HepG2 (cell line): ENCODE measurements around the gene ACAP3. TPM values are rescaled to one million over a fixed set of nuclear protein-coding genes. Genes with fewer than 3 reads are reported as not detected.

Experiments used
- ARNT ChIP-seq: fragments of 450-650 bp; IDR thresholded peaks from 2 replicates; pipeline ENCODE4 v1.6.1; 2017
- CENPX ChIP-seq: sonication (generic); formaldehyde crosslinking; IDR thresholded peaks from 2 replicates; pipeline ENCODE4 v1.9.0; 2021; ENCODE audit warnings: mild to moderate bottlenecking, missing genetic modification reagents, moderate library complexity
- FOXM1 ChIP-seq: sonication (generic); formaldehyde crosslinking; IDR thresholded peaks from 2 replicates; pipeline ENCODE4 v1.5.0; 2020; ENCODE audit warnings: missing genetic modification reagents
- IKZF1 ChIP-seq: fragments of 450-650 bp; IDR thresholded peaks from 2 replicates; pipeline ENCODE4 v1.7.1; 2016
- KDM5A ChIP-seq: fragments of 200-600 bp; sonication (generic); IDR thresholded peaks from 2 replicates; pipeline ENCODE4 v1.7.0; 2018; ENCODE audit warnings: antibody characterized with exemption, mild to moderate bottlenecking, low read length, borderline replicate concordance
- KLF15 ChIP-seq: sonication (generic); formaldehyde crosslinking; IDR thresholded peaks from 2 replicates; pipeline ENCODE4 v1.8.1; 2023; ENCODE audit warnings: borderline replicate concordance, mild to moderate bottlenecking, inconsistent platforms, missing genetic modification reagents, mixed read lengths
- MBNL3 ChIP-seq: fragments of 250-450 bp; sonication (Bioruptor Pico); conservative IDR thresholded peaks from 2 replicates; pipeline ENCODE4 v1.8.0; 2022; ENCODE audit warnings: mild to moderate bottlenecking, inconsistent platforms
- NR2F1 ChIP-seq, 2 experiments: fragments of 450-650 bp in 1 of 2; formaldehyde crosslinking in 1 of 2; IDR thresholded peaks; 2 replicates each; pipeline versions ENCODE4 v1.5.0 to v1.6.1; 2016 to 2020; ENCODE audit warnings: mild to moderate bottlenecking in 1 of 2, missing compliant biosample characterization in 1 of 2, missing genetic modification reagents in 1 of 2, moderate library complexity in 1 of 2
- PAWR ChIP-seq: sonication (generic); formaldehyde crosslinking; IDR thresholded peaks from 2 replicates; pipeline ENCODE4 v1.4.0; 2020; ENCODE audit warnings: missing genetic modification reagents, mild to moderate bottlenecking, borderline replicate concordance
- POLR2AphosphoS5 ChIP-seq: IDR thresholded peaks from 2 replicates; pipeline ENCODE4 v1.6.1; 2012; ENCODE audit warnings: low read depth, low read length
- POLR2G ChIP-seq: fragments of 200-400 bp; formaldehyde crosslinking; IDR thresholded peaks from 2 replicates; pipeline ENCODE4 v1.6.1; 2018; ENCODE audit warnings: mild to moderate bottlenecking, low read depth, low read length, moderate library complexity
- PRDM15 ChIP-seq: sonication (generic); formaldehyde crosslinking; IDR thresholded peaks from 2 replicates; pipeline ENCODE4 v1.4.0; 2020; ENCODE audit warnings: missing genetic modification reagents
- RFX5 ChIP-seq: IDR thresholded peaks from 2 replicates; pipeline ENCODE4 v1.6.1; 2011; ENCODE audit warnings: low read depth, low read length, improper control_type of control experiment
- SIX4 ChIP-seq: sonication (generic); formaldehyde crosslinking; IDR thresholded peaks from 2 replicates; pipeline ENCODE4 v1.4.0; 2020; ENCODE audit warnings: missing genetic modification reagents
- SMYD3 ChIP-seq: sonication (generic); formaldehyde crosslinking; IDR thresholded peaks from 2 replicates; pipeline ENCODE4 v1.8.1; 2023; ENCODE audit warnings: mild to moderate bottlenecking, missing genetic modification reagents
- ZBTB33 ChIP-seq: sonication (generic); formaldehyde crosslinking; IDR thresholded peaks from 2 replicates; pipeline ENCODE4 v1.4.0; 2020; ENCODE audit warnings: missing genetic modification reagents
- ZFP1 ChIP-seq: IDR thresholded peaks from 2 replicates; pipeline ENCODE4 v1.6.1; 2016
- ZNF207 ChIP-seq: fragments of 450-650 bp; IDR thresholded peaks from 2 replicates; pipeline ENCODE4 v1.6.1; 2016; ENCODE audit warnings: antibody characterized with exemption, borderline replicate concordance
- ZNF296 ChIP-seq: sonication (generic); formaldehyde crosslinking; conservative IDR thresholded peaks from 2 replicates; pipeline ENCODE4 v1.5.0; 2020; ENCODE audit warnings: mild to moderate bottlenecking, missing genetic modification reagents
- ZNF563 ChIP-seq: sonication (generic); formaldehyde crosslinking; IDR thresholded peaks from 2 replicates; pipeline ENCODE4 v1.8.0; 2022; ENCODE audit warnings: mild to moderate bottlenecking, moderate library complexity, missing genetic modification reagents
- ZNF766 ChIP-seq: sonication (generic); formaldehyde crosslinking; IDR thresholded peaks from 2 replicates; pipeline ENCODE4 v1.5.0; 2020; ENCODE audit warnings: missing genetic modification reagents, borderline replicate concordance
- ZNF773 ChIP-seq: sonication (generic); formaldehyde crosslinking; IDR thresholded peaks from 2 replicates; pipeline ENCODE4 v1.4.0; 2020; ENCODE audit warnings: missing genetic modification reagents, borderline replicate concordance
- ZNF784 ChIP-seq: sonication (generic); formaldehyde crosslinking; IDR thresholded peaks from 2 replicates; pipeline ENCODE4 v1.5.1; 2020; ENCODE audit warnings: missing genetic modification reagents, mild to moderate bottlenecking, borderline replicate concordance
- polyA plus RNA-seq, 8 experiments: library from polyadenylated mRNA; depleted of rRNA in 3 of 8; stranded (reverse) in 7 of 8; unstranded in 1 of 8; fragments of >200 nt; fragmentation: Illumina TruSeq in 4 of 8; extraction: Trizol in 4 of 8; gene quantifications; 2 replicates each; pipeline versions ENCODE4 v1.2.1 to v1.2.3, GENCODE V29; 2011 to 2016; ENCODE audit warnings: low read depth in 4 of 8, missing spikeins in 1 of 8, mixed read lengths in 1 of 8; ENCODE audit not compliant: insufficient read depth in 1 of 8
- total RNA-seq, 5 experiments: library from RNA; depleted of rRNA; stranded (reverse); fragments of >200 nt; fragmentation: Illumina TruSeq; extraction: Trizol; gene quantifications; 2 replicates each; pipeline ENCODE4 v1.2.3, GENCODE V29; 2016; ENCODE audit warnings: low read depth in 1 of 5

The ACAP3 gene
- total and polyA plus RNA-seq, 2 of the 13 experiments (the other 11 are each of a cell fraction or from before 2014, with no cell fraction given), result 29.4 to 50.8 TPM

- TF ChIP-seq NR2F1 (CRISPR knock-in tag; IDR thresholded peaks at IDR 0.05), result peak; percentile 59 to 64; a peak in 3 of 4 replicates
- no peak for TF ChIP-seq IKZF1
- TF ChIP-seq POLR2G, result no peak
- no peak for TF ChIP-seq SIX4 (CRISPR knock-in tag)
- no peak for TF ChIP-seq MBNL3 (CRISPR knock-in tag)
- no peak for TF ChIP-seq ZBTB33 (CRISPR knock-in tag)
- no peak for TF ChIP-seq ARNT
- no peak for TF ChIP-seq SMYD3 (CRISPR knock-in tag)
- TF ChIP-seq PAWR (CRISPR knock-in tag), result no peak
- no peak for TF ChIP-seq ZNF766 (CRISPR knock-in tag)
- no peak for TF ChIP-seq ZNF207
- TF ChIP-seq ZFP1 (CRISPR knock-in tag), result no peak
- TF ChIP-seq ZNF563 (CRISPR knock-in tag), result 0 out of 2 replicates have a peak, but pooled peaks have one; percentile 27
- no peak for TF ChIP-seq KDM5A
- no peak for TF ChIP-seq ZNF773
- TF ChIP-seq CENPX, result no peak
- TF ChIP-seq FOXM1, result no peak
- no peak for TF ChIP-seq ZNF784 (CRISPR knock-in tag)
- TF ChIP-seq KLF15 (CRISPR knock-in tag), result no peak
- no peak for TF ChIP-seq PRDM15 (CRISPR knock-in tag)
- TF ChIP-seq ZNF296 (CRISPR knock-in tag), result peak; percentile 87
- TF ChIP-seq POLR2AphosphoS5, result no peak
- TF ChIP-seq RFX5, result no peak
These were observed 20.2 kb downstream of the ACAP3 start (continued) for GRCh38 chr1:1287288-1288110.
